NB4 (cell line): ENCODE results near the gene CDK5.
"Not testable (repeated sequence)": the region's sequence is repeated elsewhere in the genome, so short reads cannot be mapped to it uniquely, and the experiment has no call there.

Experiments used
- MYC ChIP-seq: IDR thresholded peaks from 2 replicates; pipeline ENCODE4 v1.6.1; 2011; ENCODE audit warnings: low read depth, low read length
- POLR2A ChIP-seq: IDR thresholded peaks from 2 replicates; pipeline ENCODE4 v1.6.1; 2011; ENCODE audit warnings: mild to moderate bottlenecking; ENCODE audit not compliant: insufficient read length; ENCODE audit errors: extremely low read depth
- TF ChIP-seq, protein P1 (sequence below): IDR thresholded peaks from one replicate; pipeline ENCODE4 v1.5.1; 2012; ENCODE audit warnings: low read depth, low read length
- TF ChIP-seq, protein P2 (sequence below): IDR thresholded peaks from 2 replicates; pipeline ENCODE4 v1.6.1; 2011; ENCODE audit warnings: low read depth, low read length

DNA sequence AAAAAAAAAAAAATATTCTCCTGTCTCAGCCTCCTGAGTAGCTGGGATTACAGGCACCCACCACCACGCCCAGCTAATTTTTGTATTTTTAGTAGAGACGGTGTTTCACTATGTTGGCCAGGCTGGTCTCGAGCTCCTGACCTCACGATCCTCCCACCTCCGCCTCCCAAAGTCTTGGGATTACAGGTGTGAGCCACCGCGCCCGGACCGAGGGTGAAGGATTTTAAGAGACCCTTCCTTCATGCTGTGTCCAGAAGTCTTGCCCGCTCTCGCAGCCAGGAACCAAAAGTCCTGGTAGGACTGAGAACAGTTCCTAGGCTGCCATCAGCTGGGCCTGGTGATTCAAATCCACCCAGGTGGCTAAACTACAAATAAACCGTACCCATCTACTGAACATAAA lies 46.1 kb downstream of the CDK5 start:
- not testable (repeated sequence) for TF ChIP-seq MYC, POLR2A
- TF ChIP-seq, protein P1, sequence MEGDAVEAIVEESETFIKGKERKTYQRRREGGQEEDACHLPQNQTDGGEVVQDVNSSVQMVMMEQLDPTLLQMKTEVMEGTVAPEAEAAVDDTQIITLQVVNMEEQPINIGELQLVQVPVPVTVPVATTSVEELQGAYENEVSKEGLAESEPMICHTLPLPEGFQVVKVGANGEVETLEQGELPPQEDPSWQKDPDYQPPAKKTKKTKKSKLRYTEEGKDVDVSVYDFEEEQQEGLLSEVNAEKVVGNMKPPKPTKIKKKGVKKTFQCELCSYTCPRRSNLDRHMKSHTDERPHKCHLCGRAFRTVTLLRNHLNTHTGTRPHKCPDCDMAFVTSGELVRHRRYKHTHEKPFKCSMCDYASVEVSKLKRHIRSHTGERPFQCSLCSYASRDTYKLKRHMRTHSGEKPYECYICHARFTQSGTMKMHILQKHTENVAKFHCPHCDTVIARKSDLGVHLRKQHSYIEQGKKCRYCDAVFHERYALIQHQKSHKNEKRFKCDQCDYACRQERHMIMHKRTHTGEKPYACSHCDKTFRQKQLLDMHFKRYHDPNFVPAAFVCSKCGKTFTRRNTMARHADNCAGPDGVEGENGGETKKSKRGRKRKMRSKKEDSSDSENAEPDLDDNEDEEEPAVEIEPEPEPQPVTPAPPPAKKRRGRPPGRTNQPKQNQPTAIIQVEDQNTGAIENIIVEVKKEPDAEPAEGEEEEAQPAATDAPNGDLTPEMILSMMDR = not testable (repeated sequence)
- TF ChIP-seq, protein P2, sequence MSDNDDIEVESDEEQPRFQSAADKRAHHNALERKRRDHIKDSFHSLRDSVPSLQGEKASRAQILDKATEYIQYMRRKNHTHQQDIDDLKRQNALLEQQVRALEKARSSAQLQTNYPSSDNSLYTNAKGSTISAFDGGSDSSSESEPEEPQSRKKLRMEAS = not testable (repeated sequence)
